CD14-positive monocyte (primary cell): ENCODE measurements around the gene FBXW7. TPM values are rescaled to one million over a fixed set of nuclear protein-coding genes. Genes with fewer than 3 reads are reported as not detected.

Experiments
- DNase-seq, 3 donors: peaks; one replicate each; pipeline ENCODE4 v3.0.0-alpha.2; 2011 to 2022
- H2AFZ ChIP-seq: 2 replicates; pipeline ENCODE4 v1.6.0; 2012; ENCODE audit warnings: mild to moderate bottlenecking, low read depth, low read length, inconsistent platforms; ENCODE audit not compliant: insufficient read depth, poor library complexity, severe bottlenecking
- H3K27ac ChIP-seq, 2 donors: 1 replicate in 1 of 2; 2 replicates in 1 of 2; pipeline ENCODE4 v1.5.1; 2012 to 2013; ENCODE audit warnings: low read length in 2 of 2, control low read depth in 1 of 2, inconsistent platforms in 1 of 2, low read depth in 1 of 2, mild to moderate bottlenecking in 1 of 2
- H3K27me3 ChIP-seq, 2 donors: one replicate each; pipeline versions ENCODE4 v1.6.0 to v1.6.1; 2011 to 2013; ENCODE audit warnings: low read length in 2 of 2; ENCODE audit not compliant: control insufficient read depth in 2 of 2, insufficient read depth in 2 of 2
- H3K36me3 ChIP-seq, 2 donors: replicated peaks in 1 of 2; 1 replicate in 1 of 2; 2 replicates in 1 of 2; pipeline versions ENCODE4 v1.5.1 to v1.6.1; 2012 to 2013; ENCODE audit warnings: low read length in 2 of 2, control low read depth in 1 of 2, inconsistent platforms in 1 of 2, mild to moderate bottlenecking in 1 of 2; ENCODE audit not compliant: insufficient read depth in 2 of 2, control insufficient read depth in 1 of 2
- H3K4me1 ChIP-seq, 2 donors: 1 replicate in 1 of 2; 2 replicates in 1 of 2; pipeline versions ENCODE4 v1.5.1 to v1.6.1; 2012 to 2013; ENCODE audit warnings: low read length in 2 of 2, control low read depth in 1 of 2, inconsistent platforms in 1 of 2, mild to moderate bottlenecking in 1 of 2, moderate library complexity in 1 of 2; ENCODE audit not compliant: insufficient read depth in 2 of 2, control insufficient read depth in 1 of 2
- H3K4me2 ChIP-seq: replicated peaks from 2 replicates; pipeline ENCODE3; 2012; ENCODE audit warnings: low read length, moderate library complexity, mild to moderate bottlenecking; ENCODE audit not compliant: poor library complexity, severe bottlenecking; ENCODE audit errors: extremely low read depth
- H3K4me3 ChIP-seq, 3 experiments: fragments of 200-600 bp in 1 of 3; sonication (generic) in 1 of 3; replicated peaks in 1 of 3; 1 replicate in 2 of 3; 2 replicates in 1 of 3; pipeline ENCODE4 v1.5.1; 2011 to 2013; ENCODE audit warnings: low read length in 3 of 3, mild to moderate bottlenecking in 3 of 3, control low read depth in 2 of 3, low read depth in 2 of 3, inconsistent platforms in 1 of 3, moderate library complexity in 1 of 3
- H3K79me2 ChIP-seq: 2 replicates; pipeline ENCODE4 v1.6.0; 2012; ENCODE audit warnings: mild to moderate bottlenecking, control low read depth, inconsistent platforms, low read length, moderate library complexity; ENCODE audit not compliant: insufficient read depth
- H3K9ac ChIP-seq: 2 replicates; pipeline ENCODE4 v1.6.0; 2017; ENCODE audit warnings: low read length, mild to moderate bottlenecking; ENCODE audit not compliant: insufficient read depth, poor library complexity, severe bottlenecking
- H3K9me3 ChIP-seq, 2 donors: replicated peaks in 1 of 2; 1 replicate in 1 of 2; 2 replicates in 1 of 2; pipeline versions ENCODE4 v1.5.1 to v1.6.1; 2012 to 2013; ENCODE audit warnings: low read length in 2 of 2, control low read depth in 1 of 2; ENCODE audit not compliant: control insufficient read depth in 1 of 2, insufficient read depth in 1 of 2
- H4K20me1 ChIP-seq: 2 replicates; pipeline ENCODE4 v1.6.0; 2012; ENCODE audit warnings: mild to moderate bottlenecking, low read length, control low read depth, moderate library complexity; ENCODE audit not compliant: insufficient read depth
- H3K27ac Mint-ChIP-seq, 7 donors: one replicate each; pipeline ENCODE4 v1.8.0; 2020; ENCODE audit warnings: mild to moderate bottlenecking in 7 of 7, mixed read lengths in 7 of 7, moderate library complexity in 6 of 7, inconsistent platforms in 2 of 7
- H3K27me3 Mint-ChIP-seq, 3 donors: one replicate each; pipeline ENCODE4 v1.8.0; 2021 to 2022; ENCODE audit warnings: low read depth in 3 of 3, mild to moderate bottlenecking in 3 of 3, mixed read lengths in 3 of 3, moderate library complexity in 3 of 3, inconsistent platforms in 1 of 3
- H3K36me3 Mint-ChIP-seq, 2 donors: one replicate each; pipeline ENCODE4 v1.8.0; 2020; ENCODE audit warnings: mixed read lengths in 2 of 2, inconsistent platforms in 1 of 2, mild to moderate bottlenecking in 1 of 2
- H3K4me1 Mint-ChIP-seq: one replicate; pipeline ENCODE4 v1.8.0; 2020; ENCODE audit warnings: mild to moderate bottlenecking, mixed read lengths
- H3K4me3 Mint-ChIP-seq, 2 donors: one replicate each; pipeline ENCODE4 v1.8.0; 2020; ENCODE audit warnings: mild to moderate bottlenecking in 2 of 2, mixed read lengths in 2 of 2, moderate library complexity in 1 of 2
- H3K9me3 Mint-ChIP-seq, 7 donors: one replicate each; pipeline ENCODE4 v1.8.0; 2020 to 2022; ENCODE audit warnings: mixed read lengths in 7 of 7, mild to moderate bottlenecking in 6 of 7, moderate library complexity in 6 of 7, inconsistent platforms in 2 of 7
- CTCF ChIP-seq: fragments of 200-600 bp; IDR thresholded peaks from one replicate; pipeline ENCODE4 v1.8.0; 2022; ENCODE audit warnings: antibody characterized with exemption, mild to moderate bottlenecking
- WGBS: methylation state at CpG from one replicate; pipeline ENCODE4 v1.1.5; 2013; ENCODE audit warnings: missing lambda C conversion rate; ENCODE audit not compliant: insufficient coverage; 5-methylcytosine and 5-hydroxymethylcytosine counted together
- intact Hi-C, 2 donors: fragments of 100-400 bp; cut with micrococcal nuclease; formaldehyde crosslinking; loops; one replicate each; pipeline versions ENCODE4 v1.15.0 to v1.15.1; 2023
- polyA plus RNA-seq, 3 donors: library from polyadenylated mRNA; depleted of rRNA in 1 of 3; unstranded in 2 of 3; stranded (reverse) in 1 of 3; fragments of 300-500 nt in 2 of 3; fragments of >200 nt in 1 of 3; fragmentation: Illumina TruSeq in 2 of 3; gene quantifications; 1 replicate in 2 of 3; 2 replicates in 1 of 3; pipeline ENCODE4 v1.2.3, GENCODE V29; 2012 to 2021

Gene FBXW7
- polyA plus RNA-seq, 3 donors, result 25.1 to 44.9 (median 35.6) TPM

GRCh38 chr4:152448038-152448707 lies 87.7 kb downstream of the FBXW7 start:
- TF ChIP-seq CTCF, result no peak

GRCh38 chr4:152443859-152444258 lies 92.0 kb downstream of the FBXW7 start:
- Histone ChIP-seq H3K4me1 (peaks cover 0 to 5% of the 10 kb centered on the region in 2 donors), H3K27me3 (no peaks in the 10 kb centered on the region), H4K20me1 (peaks cover 88% of the 10 kb centered on the region), H3K27ac (no peak overlapping the region), H3K36me3 (peaks cover 0 to 3% of the 10 kb centered on the region in 2 donors), H3K4me2 (no peak overlapping the region), H3K79me2 (peaks cover 71% of the 10 kb centered on the region), H2AFZ (no peak overlapping the region), H3K9me3 (no peaks in the 10 kb centered on the region), H3K4me3 (no peak overlapping the region), H3K9ac (no peak overlapping the region)
- H3K27ac Mint-ChIP-seq, result no peak overlapping the region
- no peak overlapping the region for H3K4me3 Mint-ChIP-seq
- no CpG with 5 or more reads among the region's 3 CpGs for WGBS
- H3K4me1 Mint-ChIP-seq, result peaks cover 9% of the 10 kb centered on the region
- peaks cover 0 to 3% (median 0%) of the 10 kb centered on the region in 3 donors for H3K27me3 Mint-ChIP-seq
- DNase-seq, result no peak
- no peaks in the 10 kb centered on the region for H3K9me3 Mint-ChIP-seq
- H3K36me3 Mint-ChIP-seq, result peaks cover 0 to 18% of the 10 kb centered on the region in 2 donors
- intact Hi-C loops, result no loop called here
- no peak for TF ChIP-seq CTCF

More at GRCh38 chr4:152448038-152448707, 87.7 kb downstream of the FBXW7 start:
- Histone ChIP-seq H3K9me3 (no peaks in the 10 kb centered on the region), H3K79me2 (peaks cover 74% of the 10 kb centered on the region), H3K27me3 (no peaks in the 10 kb centered on the region), H3K4me1 (no peaks in the 10 kb centered on the region), H3K4me3 (no peak overlapping the region), H2AFZ (no peak overlapping the region), H3K27ac (no peak overlapping the region), H4K20me1 (peaks cover 93% of the 10 kb centered on the region), H3K4me2 (no peak overlapping the region), H3K9ac (no peak overlapping the region), H3K36me3 (peaks cover 7 to 17% of the 10 kb centered on the region in 2 donors)
- Mint-ChIP-seq H3K27ac (no peak overlapping the region), H3K9me3 (no peaks in the 10 kb centered on the region), H3K27me3 (peaks cover 0 to 1% (median 0%) of the 10 kb centered on the region in 3 donors), H3K36me3 (peaks cover 4 to 22% of the 10 kb centered on the region in 2 donors), H3K4me3 (no peak overlapping the region), H3K4me1 (peaks cover 2% of the 10 kb centered on the region)
- no peak for DNase-seq
- intact Hi-C loops, result no loop called here
- WGBS, result no CpG with 5 or more reads among the region's 6 CpGs
